ENCODE data around the gene TOE1. TPM values are rescaled to one million over a fixed set of nuclear protein-coding genes. Genes with fewer than 3 reads are reported as not detected.

The TOE1 gene
- total RNA-seq, 1 experiment from 2014 or later, result 31.2 TPM

DNA sequence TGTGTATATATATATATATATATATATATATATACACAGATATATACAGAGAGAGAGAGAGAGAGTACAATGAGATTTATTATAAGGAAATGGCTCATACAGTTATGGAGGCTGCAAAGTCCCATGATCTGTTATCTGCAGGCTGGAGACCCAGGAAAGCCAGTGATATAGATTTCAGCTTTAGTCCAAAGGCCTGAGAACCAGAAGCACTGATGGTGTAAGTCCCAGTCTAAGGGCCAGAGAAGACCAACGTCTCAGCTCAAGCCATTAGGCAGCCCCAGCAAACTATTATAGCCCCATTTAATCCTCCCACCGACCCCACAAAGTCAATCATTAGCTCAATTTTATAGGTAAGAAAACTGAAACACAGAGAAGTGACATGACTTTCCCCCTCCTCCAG lies 48.3 kb upstream of the TOE1 start:
- no peak overlapping the region for H4K91ac ChIP-seq (ENCODE audit: insufficient read length, low read depth, low read length)
- no peaks in the 10 kb centered on the region for H3K27me3 ChIP-seq (ENCODE audit: insufficient read depth, low read length)
- no peak overlapping the region for H2BK15ac ChIP-seq (ENCODE audit: low read depth, low read length)
- Mint-ChIP-seq H3K27ac (no peak overlapping the region), H3K4me3 (no peak overlapping the region), H3K27me3 (ENCODE audit: low read depth) (peaks cover 5% of the 10 kb centered on the region), H3K9me3 (peaks cover 2 to 3% of the 10 kb centered on the region in 2 experiments; a peak in 1 of 5 replicates), H3K36me3 (ENCODE audit: insufficient read depth in 1 of 3, low read depth in 3 of 3) (no peaks in the 10 kb centered on the region), H3K4me1 (no peaks in the 10 kb centered on the region)
- no peaks in the 10 kb centered on the region for H3K23me2 ChIP-seq (ENCODE audit: insufficient read length, low read depth, low read length, poor library complexity, severe bottlenecking)
- no peak overlapping the region for H3T11ph ChIP-seq (ENCODE audit: low read length)
- no peak overlapping the region for H3K4me2 ChIP-seq (ENCODE audit: insufficient read depth, insufficient read length, low read length)
- TF ChIP-seq, protein P1, sequence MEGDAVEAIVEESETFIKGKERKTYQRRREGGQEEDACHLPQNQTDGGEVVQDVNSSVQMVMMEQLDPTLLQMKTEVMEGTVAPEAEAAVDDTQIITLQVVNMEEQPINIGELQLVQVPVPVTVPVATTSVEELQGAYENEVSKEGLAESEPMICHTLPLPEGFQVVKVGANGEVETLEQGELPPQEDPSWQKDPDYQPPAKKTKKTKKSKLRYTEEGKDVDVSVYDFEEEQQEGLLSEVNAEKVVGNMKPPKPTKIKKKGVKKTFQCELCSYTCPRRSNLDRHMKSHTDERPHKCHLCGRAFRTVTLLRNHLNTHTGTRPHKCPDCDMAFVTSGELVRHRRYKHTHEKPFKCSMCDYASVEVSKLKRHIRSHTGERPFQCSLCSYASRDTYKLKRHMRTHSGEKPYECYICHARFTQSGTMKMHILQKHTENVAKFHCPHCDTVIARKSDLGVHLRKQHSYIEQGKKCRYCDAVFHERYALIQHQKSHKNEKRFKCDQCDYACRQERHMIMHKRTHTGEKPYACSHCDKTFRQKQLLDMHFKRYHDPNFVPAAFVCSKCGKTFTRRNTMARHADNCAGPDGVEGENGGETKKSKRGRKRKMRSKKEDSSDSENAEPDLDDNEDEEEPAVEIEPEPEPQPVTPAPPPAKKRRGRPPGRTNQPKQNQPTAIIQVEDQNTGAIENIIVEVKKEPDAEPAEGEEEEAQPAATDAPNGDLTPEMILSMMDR (conservative IDR thresholded peaks at IDR 0.05), result no peak
- H2BK12ac ChIP-seq (ENCODE audit: insufficient read length, low read depth, low read length), result no peak overlapping the region
- H3K18ac ChIP-seq (ENCODE audit: insufficient read length, low read depth, low read length), result no peak overlapping the region
- H3K14ac ChIP-seq (ENCODE audit: insufficient read depth, low read length), result no peak overlapping the region
- H3K4ac ChIP-seq (ENCODE audit: low read depth, low read length), result no peak overlapping the region
- H2AK5ac ChIP-seq (ENCODE audit: insufficient read length, low read length), result no peak overlapping the region
- no peaks in the 10 kb centered on the region for H3K79me1 ChIP-seq (ENCODE audit: insufficient read depth, low read depth, low read length, poor library complexity, severe bottlenecking)
- no CpG with 5 or more reads among the region's 2 CpGs for WGBS (ENCODE audit: extremely low coverage, insufficient read length, low lambda C conversion rate)
- no peak for DNase-seq
- H3K79me2 ChIP-seq (ENCODE audit: insufficient read depth, low read length), result no peaks in the 10 kb centered on the region
- no peak overlapping the region for H2AFZ ChIP-seq (ENCODE audit: low read length)
- no peak overlapping the region for H3K56ac ChIP-seq (ENCODE audit: insufficient read length, low read depth, low read length)
- H3K4me1 ChIP-seq (ENCODE audit: insufficient read depth, low read length), result no peaks in the 10 kb centered on the region
- no peak overlapping the region for H3K23ac ChIP-seq (ENCODE audit: insufficient read length, low read depth, low read length)
- H4K20me1 ChIP-seq (ENCODE audit: control insufficient read depth, insufficient read depth, insufficient read length), result no peaks in the 10 kb centered on the region
- no peak overlapping the region for H3K27ac ChIP-seq (ENCODE audit: insufficient read length, low read depth, low read length)
- H3K9ac ChIP-seq (ENCODE audit: extremely low read depth, insufficient read length, low read length), result no peak overlapping the region
- no peaks in the 10 kb centered on the region for H3K9me3 ChIP-seq (ENCODE audit: control insufficient read depth, low read depth, low read length)
- no peak overlapping the region for H2BK120ac ChIP-seq (ENCODE audit: low read depth, low read length, poor library complexity, severe bottlenecking)
- no peak overlapping the region for H2BK20ac ChIP-seq (ENCODE audit: low read depth, low read length, poor library complexity, severe bottlenecking)
- no peak overlapping the region for H4K5ac ChIP-seq (ENCODE audit: insufficient read length, low read depth, low read length)
- H2BK5ac ChIP-seq (ENCODE audit: insufficient read length, low read length), result no peak overlapping the region
- no peak overlapping the region for H4K8ac ChIP-seq (replicated peaks; ENCODE audit: insufficient read length, low read depth, low read length)
